Endothelial cell of umbilical vein (primary cell): ENCODE measurements around the gene PTPMT1. TPM values are rescaled to one million over a fixed set of nuclear protein-coding genes. Genes with fewer than 3 reads are reported as not detected.

Source experiments
- BruUV-seq: library from RNA; stranded (reverse); fragments of 400-500 nt; replicated peaks from 2 replicates; lab custom pipeline; 2021; lab: Mats Ljungman, UMichigan
- CTCF ChIA-PET: fragments of 300-600, 350-600 bp; sonication (Branson Sonifier 250); formaldehyde crosslinking; loops from one replicate; lab custom pipeline; 2021; ENCODE audit warnings: antibody characterized with exemption, inconsistent platforms; lab: Charles Lee
- POLR2A ChIA-PET: fragments of 300-600, 350-600 bp; sonication (Branson Sonifier 250); formaldehyde crosslinking; loops from one replicate; lab custom pipeline; 2021; ENCODE audit warnings: antibody characterized with exemption, inconsistent platforms; lab: Charles Lee
- DNase-seq: peaks from one replicate; pipeline ENCODE4 v3.0.0-alpha.2; 2011; ENCODE audit warnings: low read depth, low spot score
- FAIRE-seq: peaks from 2 replicates; lab custom pipeline; 2011; peaks lifted over from hg19 to GRCh38; lab: Jason Lieb, UNC
- H2AFZ ChIP-seq: 2 replicates; pipeline ENCODE4 v1.6.0; 2012; ENCODE audit warnings: low read depth, low read length, control low read depth, inconsistent platforms
- H3K27ac ChIP-seq: 2 replicates; pipeline ENCODE4 v1.5.1; 2011; ENCODE audit warnings: low read depth, mild to moderate bottlenecking, control low read depth, low read length, moderate library complexity; ENCODE audit not compliant: insufficient read depth
- H3K27me3 ChIP-seq, 2 experiments: 2 replicates each; pipeline versions ENCODE4 v1.6.0 to v1.6.1; 2011; ENCODE audit warnings: low read length in 2 of 2, mixed read lengths in 1 of 2; ENCODE audit not compliant: control insufficient read depth in 2 of 2, insufficient read depth in 2 of 2
- H3K36me3 ChIP-seq, 2 experiments: 2 replicates in 1 of 2; 3 replicates in 1 of 2; pipeline ENCODE4 v1.5.1; 2011; ENCODE audit warnings: low read length in 2 of 2, mild to moderate bottlenecking in 1 of 2, moderate library complexity in 1 of 2; ENCODE audit not compliant: control insufficient read depth in 2 of 2, insufficient read depth in 2 of 2; ENCODE audit errors: extremely low read depth in 1 of 2
- H3K4me1 ChIP-seq: 3 replicates; pipeline ENCODE4 v1.5.1; 2011; ENCODE audit warnings: mild to moderate bottlenecking, low read length; ENCODE audit not compliant: control insufficient read depth, insufficient read depth; ENCODE audit errors: extremely low read depth
- H3K4me2 ChIP-seq: 2 replicates; pipeline ENCODE4 v1.6.1; 2011; ENCODE audit warnings: low read length, control low read depth, mixed read lengths; ENCODE audit not compliant: insufficient read depth
- H3K4me3 ChIP-seq, 3 experiments: fragments of 200-600 bp in 1 of 3; sonication (generic), shearing (Covaris generic) in 1 of 3; replicated peaks in 1 of 3; 2 replicates each; pipeline ENCODE4 v1.5.1; 2011 to 2016; ENCODE audit warnings: control low read depth in 3 of 3, low read length in 3 of 3, mild to moderate bottlenecking in 2 of 3, inconsistent platforms in 1 of 3, low read depth in 1 of 3, moderate library complexity in 1 of 3; ENCODE audit not compliant: insufficient read depth in 1 of 3
- H3K79me2 ChIP-seq: 2 replicates; pipeline ENCODE4 v1.6.0; 2012; ENCODE audit warnings: low read length, inconsistent platforms; ENCODE audit not compliant: control insufficient read depth, insufficient read depth
- H3K9ac ChIP-seq: replicated peaks from 2 replicates; pipeline ENCODE3; 2011; ENCODE audit warnings: low read length, control low read depth; ENCODE audit not compliant: insufficient read depth; ENCODE audit errors: extremely low read depth
- H3K9me1 ChIP-seq: replicated peaks from 3 replicates; pipeline ENCODE4 v1.6.0; 2011; ENCODE audit warnings: mild to moderate bottlenecking, low read length; ENCODE audit not compliant: control insufficient read depth, insufficient read depth; ENCODE audit errors: extremely low read depth
- H3K9me3 ChIP-seq: replicated peaks from 2 replicates; pipeline ENCODE4 v1.5.1; 2012; ENCODE audit warnings: low read length, inconsistent platforms; ENCODE audit not compliant: control insufficient read depth, insufficient read depth
- H4K20me1 ChIP-seq: replicated peaks from 2 replicates; pipeline ENCODE3; 2011; ENCODE audit warnings: mild to moderate bottlenecking, low read length; ENCODE audit not compliant: control insufficient read depth, insufficient read depth; ENCODE audit errors: extremely low read depth
- CTCF ChIP-seq, 2 donors: IDR thresholded peaks; 1 replicate in 1 of 2; 2 replicates in 1 of 2; pipeline ENCODE4 v1.5.1; 2011; ENCODE audit warnings: low read length in 2 of 2, mild to moderate bottlenecking in 2 of 2, moderate library complexity in 2 of 2, control low read depth in 1 of 2, inconsistent platforms in 1 of 2, low read depth in 1 of 2; ENCODE audit not compliant: insufficient read depth in 1 of 2; ENCODE audit errors: extremely low read depth in 1 of 2
- EZH2 ChIP-seq: IDR thresholded peaks from 2 replicates; pipeline ENCODE4 v1.6.1; 2012; ENCODE audit warnings: borderline replicate concordance, low read depth, mild to moderate bottlenecking, moderate library complexity, low read length, inconsistent platforms; ENCODE audit not compliant: severe bottlenecking
- GATA2 ChIP-seq: IDR thresholded peaks from 2 replicates; pipeline ENCODE4 v1.7.0; 2011; ENCODE audit warnings: low read depth, mild to moderate bottlenecking, moderate library complexity, mixed read lengths, low read length; ENCODE audit not compliant: insufficient read length, insufficient read depth
- MAX ChIP-seq: IDR thresholded peaks from 2 replicates; pipeline ENCODE4 v1.6.1; 2011; ENCODE audit not compliant: insufficient read depth, insufficient read length
- MYC ChIP-seq: IDR thresholded peaks from one replicate; pipeline ENCODE4 v1.6.1; 2011; ENCODE audit warnings: mild to moderate bottlenecking, low read depth, low read length
- POLR2A ChIP-seq: IDR thresholded peaks from 2 replicates; pipeline ENCODE4 v1.6.1; 2012; ENCODE audit warnings: low read depth, mild to moderate bottlenecking, control low read depth, low read length
- POLR2AphosphoS5 ChIP-seq: IDR thresholded peaks from 2 replicates; pipeline ENCODE4 v1.6.1; 2012; ENCODE audit warnings: low read depth, mild to moderate bottlenecking, control low read depth, low read length, moderate library complexity; ENCODE audit not compliant: insufficient read depth
- dilution Hi-C: fragments of 300-500 bp; cut with MboI; formaldehyde crosslinking; loops from one replicate; pipeline ENCODE4 v1.15.0; 2019; ENCODE audit warnings: low sequenced_read_pairs; ENCODE audit not compliant: extremely low pct_ligation_motif_present
- intact Hi-C: fragments of 100-400 bp; cut with micrococcal nuclease; formaldehyde crosslinking; loops from one replicate; pipeline ENCODE4 v1.10.0; 2022
- polyA plus RNA-seq, 4 experiments: library from polyadenylated mRNA; depleted of rRNA in 3 of 4; stranded (reverse) in 3 of 4; unstranded in 1 of 4; fragments of >200 nt; gene quantifications; 2 replicates each; pipeline versions ENCODE4 v1.2.1 to v1.2.3, GENCODE V29; 2011 to 2012; ENCODE audit warnings: missing spikeins in 1 of 4
- total RNA-seq: library from RNA; stranded (reverse); gene quantifications from 2 replicates; pipeline ENCODE4 v1.2.3, GENCODE V29; 2021

PTPMT1 gene
- total and polyA plus RNA-seq, 2 donors (not counting 3 experiments of a cell fraction or from before 2014, with no cell fraction given) = 44.6 to 83.1 TPM

GRCh38 chr11:47516984-47517853 lies 48.2 kb upstream of the PTPMT1 start:
- Histone ChIP-seq H3K4me1 (peaks cover 26% of the 10 kb centered on the region), H3K9me3 (no peaks in the 10 kb centered on the region), H3K27ac (no peak overlapping the region), H4K20me1 (peaks cover 3% of the 10 kb centered on the region), H3K9ac (no peak overlapping the region), H2AFZ (no peak overlapping the region), H3K36me3 (no peaks in the 10 kb centered on the region), H3K27me3 (no peaks in the 10 kb centered on the region), H3K79me2 (peaks cover 93% of the 10 kb centered on the region), H3K4me3 (no peak overlapping the region), H3K9me1 (no peaks in the 10 kb centered on the region), H3K4me2 (no peak overlapping the region)
- dilution Hi-C loops (no loop called here), intact Hi-C loops (no loop called here)
- DNase-seq (no peak), FAIRE-seq (no peak)
- ChIA-PET POLR2A (no interaction called here), CTCF (interaction anchor here (1.4 to 1.8 kb wide), 4 partner anchors 13 to 63 kb away, joined by 3 to 5 read pairs (median 4); no protein-coding TSS in a partner anchor)
- BruUV-seq = no TSS peak
- no peak for TF ChIP-seq EZH2
- TF ChIP-seq MYC = no peak
- no peak for TF ChIP-seq CTCF (IDR thresholded peaks at IDR 0.05; ENCODE audit: extremely low read depth in 1 of 2, insufficient read depth in 1 of 2, low read depth in 1 of 2, low read length in 2 of 2)
- TF ChIP-seq POLR2A = no peak
- no peak for TF ChIP-seq GATA2
- TF ChIP-seq MAX = no peak
- TF ChIP-seq POLR2AphosphoS5 = no peak
